ENCODE data around the gene ZNF484.
"Not testable (repeated sequence)": the region's sequence is repeated elsewhere in the genome, so short reads cannot be mapped to it uniquely, and the experiment has no call there.

Gene ZNF484

DNA sequence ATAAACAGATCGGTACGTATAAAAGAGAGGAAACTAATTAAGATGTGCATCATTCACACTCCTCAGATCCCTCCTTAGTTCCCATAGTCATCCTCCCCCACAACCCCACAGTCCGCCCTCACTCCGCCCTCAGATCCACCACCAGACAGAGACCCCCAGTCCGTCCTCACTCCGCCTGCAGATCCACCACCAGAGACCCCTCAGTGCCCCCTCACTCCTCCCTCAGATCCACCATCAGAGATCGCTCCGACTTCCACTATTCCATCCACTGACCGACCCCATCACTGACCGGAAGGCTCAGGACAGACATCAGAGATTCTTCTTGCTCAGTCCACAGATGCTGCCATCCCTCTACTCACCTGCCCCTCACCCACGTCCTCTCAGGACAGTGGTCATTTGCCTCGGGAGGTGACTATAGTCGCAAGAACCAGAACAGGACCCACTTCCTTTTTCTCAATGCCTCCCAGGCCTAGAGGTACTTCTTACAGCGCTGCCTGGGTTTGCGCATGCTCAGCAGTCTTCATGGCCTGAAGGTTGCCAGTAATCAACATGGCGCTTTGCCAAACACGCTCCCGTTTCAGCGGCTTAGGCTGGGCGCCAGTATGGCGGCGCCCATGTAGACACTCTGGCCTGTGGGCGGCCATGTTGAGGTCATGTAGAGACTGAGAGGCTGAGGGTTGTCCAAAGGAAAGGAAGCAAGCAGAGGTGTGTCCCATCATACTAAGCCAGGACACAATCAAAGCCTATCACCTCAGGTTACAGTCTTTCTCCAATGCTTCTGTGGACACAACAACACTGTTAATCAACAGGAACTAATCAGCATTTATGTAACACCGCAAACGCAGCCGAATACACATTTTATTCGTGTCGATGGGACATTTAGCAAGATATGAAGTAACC, at the start of gene ZNF484:
Gene ZNF484 (minus strand): TSS at position 508 of the 900 bp plus-strand sequence. CDS start 3,009 bp downstream, outside the sequence.
- peak; percentile 93 for DNase-seq (ENCODE audit: low read depth)

DNA sequence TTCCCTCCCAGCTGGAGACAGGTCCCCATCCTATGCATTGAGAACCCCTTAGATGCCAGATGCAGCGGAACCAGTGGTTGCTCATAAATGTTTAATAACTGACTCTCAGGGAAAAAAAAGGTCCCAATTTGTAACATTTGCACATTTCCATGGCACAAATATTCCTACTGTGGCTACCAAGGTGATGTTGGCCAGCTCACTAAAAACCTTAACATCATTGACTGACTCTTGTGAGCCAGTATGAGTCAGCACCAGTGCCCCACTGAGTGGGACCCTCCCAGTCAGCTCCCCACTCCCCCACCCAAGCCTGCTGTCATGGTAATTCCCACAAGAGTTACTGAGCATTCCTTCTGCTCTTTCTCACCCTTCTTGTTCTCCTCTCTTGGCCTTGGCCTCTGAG, 42.6 kb upstream of the ZNF484 start:
- DNase-seq (ENCODE audit: low read depth): no peak

DNA sequence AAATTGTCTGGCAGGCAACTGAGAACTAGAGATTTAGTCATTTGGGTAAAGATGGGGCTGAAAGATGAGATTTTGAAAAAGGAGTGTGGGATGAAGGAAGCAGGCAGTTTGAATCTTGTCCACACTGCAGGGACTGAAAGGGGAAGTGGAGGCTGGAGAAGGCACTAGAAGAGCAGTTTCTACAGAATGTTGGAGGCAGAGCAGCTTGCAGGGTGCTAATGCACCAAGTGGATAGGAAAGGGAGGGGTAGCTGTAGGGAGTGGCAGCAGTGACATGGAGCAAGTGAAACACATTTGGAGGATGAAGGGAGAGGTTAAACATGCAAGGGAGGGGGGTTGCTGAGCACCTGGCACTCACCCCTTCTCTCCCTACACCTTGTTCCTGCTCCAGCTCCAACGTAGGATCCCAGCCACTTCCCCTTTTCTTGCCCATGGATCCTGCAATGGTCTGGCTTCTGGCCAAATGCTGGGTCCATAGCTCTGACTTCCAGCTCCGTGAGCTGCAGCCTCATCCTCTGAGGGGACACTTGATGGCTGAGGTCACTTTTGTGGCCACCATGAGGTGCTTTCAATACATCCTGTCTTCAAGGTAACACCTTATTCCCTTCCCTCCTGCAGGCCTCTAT, 39.5 kb upstream of the ZNF484 start:
- no peak for DNase-seq (ENCODE audit: low read depth)

DNA sequence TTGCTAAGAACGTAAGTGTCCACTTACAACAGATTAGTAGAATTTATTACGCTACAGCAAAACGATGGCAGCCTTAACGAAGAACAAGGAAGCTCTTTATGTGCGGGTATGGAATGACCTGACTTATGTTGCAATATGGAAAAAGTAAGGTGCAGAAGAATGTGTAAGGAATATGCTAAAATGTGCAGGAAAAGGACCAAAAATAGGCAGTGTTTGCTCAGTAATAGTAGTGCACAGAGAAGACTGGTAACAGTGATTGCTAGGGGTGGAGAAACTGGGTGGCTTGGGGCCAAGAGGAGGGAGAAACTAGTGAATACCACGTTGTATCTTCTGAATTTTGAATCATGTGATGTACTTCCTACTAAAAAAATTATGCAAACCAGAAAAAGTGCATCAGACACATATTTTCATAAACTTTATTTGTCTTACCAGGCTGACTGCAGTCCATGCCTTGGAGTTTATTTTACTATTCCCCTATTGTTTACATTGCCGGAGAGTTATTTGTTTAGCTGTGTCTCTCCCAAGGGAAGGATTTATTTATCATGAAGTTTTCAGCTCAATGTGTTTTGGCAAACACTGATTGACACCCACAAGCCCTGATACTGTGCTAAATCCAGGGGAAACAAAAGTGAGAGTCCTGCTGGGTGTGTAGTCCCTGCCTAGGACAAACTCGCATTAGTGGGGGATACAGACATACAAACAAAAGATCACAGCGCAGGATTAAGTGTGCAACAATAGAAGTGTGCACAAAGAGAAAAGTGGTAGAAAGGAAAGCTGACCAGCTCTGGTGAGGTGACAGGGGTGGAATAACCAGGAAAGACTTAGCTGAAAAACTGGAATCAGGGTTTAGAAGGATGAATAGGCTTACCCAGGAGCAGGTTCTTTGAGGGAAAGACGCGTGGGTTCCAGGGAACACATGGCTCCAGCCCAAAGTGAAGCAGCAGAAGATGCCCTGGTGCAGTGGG, 34.0 kb upstream of the ZNF484 start:
- DNase-seq (ENCODE audit: low read depth): no peak

DNA sequence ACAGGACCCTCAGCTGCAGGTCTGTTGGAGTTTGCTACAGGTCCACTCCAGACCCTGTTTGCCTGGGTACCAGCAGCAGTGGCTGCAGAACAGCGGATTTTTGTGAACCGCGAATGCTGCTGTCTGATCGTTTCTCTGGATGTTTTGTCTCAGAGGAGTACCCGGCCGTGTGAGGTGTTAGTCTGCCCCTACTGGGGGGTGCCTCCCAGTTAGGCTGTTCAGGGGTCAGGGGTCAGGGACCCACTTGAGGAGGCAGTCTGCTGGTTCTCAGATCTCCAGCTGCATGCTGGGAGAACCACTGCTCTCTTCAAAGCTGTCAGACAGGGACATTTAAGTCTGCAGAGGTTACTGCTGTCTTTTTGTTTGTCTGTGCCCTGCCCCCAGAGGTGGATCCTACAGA, 27.3 kb upstream of the ZNF484 start:
- DNase-seq (ENCODE audit: low read depth): not testable (repeated sequence)

DNA sequence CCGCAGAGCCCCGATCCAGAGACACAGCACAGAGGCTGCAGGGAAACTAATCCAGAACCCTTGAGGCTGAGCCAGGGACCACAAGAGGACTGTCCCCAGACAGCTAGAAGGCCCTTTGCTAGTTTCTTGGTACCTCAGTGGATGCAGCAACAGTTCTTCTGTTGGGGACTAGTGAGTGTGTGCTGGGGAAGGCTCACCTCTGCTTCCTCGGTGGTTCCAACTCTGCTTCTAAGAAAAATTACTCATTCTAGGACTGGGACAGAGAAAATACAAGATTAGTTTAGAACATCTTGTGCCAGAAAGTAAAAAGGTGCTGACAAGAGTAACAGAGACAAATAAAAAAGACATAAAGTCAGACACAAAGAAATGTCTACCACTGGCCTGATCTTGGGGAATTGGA, 19.5 kb upstream of the ZNF484 start:
- DNase-seq (ENCODE audit: low read depth): no peak

DNA sequence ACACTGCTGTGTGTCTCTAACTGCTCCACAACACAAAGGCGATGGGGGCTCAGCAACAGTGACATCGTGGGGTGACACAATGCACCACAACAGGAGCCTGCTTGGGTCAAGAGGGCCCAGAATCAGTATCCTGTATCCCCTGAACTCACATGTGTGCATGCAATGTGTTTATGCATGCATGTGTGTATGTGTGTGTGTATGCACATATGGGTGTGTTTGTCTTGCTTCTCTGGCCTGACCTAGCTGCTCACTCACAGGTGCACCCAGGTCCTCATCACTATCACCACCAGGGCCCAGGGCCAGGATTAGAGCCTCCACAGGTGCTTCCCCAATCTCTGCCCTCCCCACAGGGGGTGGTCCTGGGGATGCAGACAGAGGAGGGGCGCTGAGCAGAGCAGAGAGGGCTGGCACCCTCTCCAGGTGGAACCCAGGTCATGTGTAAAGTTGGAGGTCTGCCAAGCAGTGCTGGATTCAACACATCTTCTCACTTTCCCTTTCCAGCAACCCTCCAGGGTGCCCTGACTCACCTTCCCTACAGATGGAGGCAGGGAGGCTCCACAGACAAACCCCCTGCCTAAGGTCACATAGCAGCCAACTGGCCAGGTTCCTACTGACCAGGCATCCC, 18.1 kb upstream of the ZNF484 start:
- no peak for DNase-seq (ENCODE audit: low read depth)

DNA sequence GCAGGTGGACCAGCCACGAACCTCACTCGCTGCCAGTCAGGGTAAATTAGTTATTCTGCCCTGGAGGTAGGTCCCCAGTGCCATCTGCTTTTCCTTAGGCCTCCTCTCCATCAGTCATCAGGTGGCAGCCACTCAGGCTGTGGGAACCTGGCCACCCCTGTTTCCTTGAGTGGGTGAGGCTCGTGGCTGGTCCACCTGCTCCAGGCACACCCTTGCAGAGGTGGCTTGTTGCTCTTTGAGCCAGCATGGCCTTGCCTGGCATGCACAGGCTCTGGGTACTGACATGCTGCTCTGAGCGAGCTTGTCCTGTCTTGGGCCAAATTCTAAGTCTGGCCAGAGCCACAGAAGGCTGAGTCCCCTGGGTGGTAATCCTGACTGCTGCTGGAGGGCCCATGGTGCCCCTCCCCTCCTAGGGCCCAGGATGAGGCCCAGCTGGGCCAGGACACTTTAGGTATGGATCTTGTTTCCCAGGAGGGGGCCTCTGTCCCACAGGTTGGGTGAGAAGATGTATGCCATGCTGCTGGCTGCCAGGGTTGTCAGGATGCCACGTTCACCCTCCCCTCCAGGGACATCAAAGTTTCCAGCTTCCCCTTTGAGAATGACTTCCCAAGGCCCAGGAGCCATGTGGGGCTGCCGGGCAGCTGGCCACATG, 17.0 kb upstream of the ZNF484 start:
- no peak for DNase-seq (ENCODE audit: low read depth)

DNA sequence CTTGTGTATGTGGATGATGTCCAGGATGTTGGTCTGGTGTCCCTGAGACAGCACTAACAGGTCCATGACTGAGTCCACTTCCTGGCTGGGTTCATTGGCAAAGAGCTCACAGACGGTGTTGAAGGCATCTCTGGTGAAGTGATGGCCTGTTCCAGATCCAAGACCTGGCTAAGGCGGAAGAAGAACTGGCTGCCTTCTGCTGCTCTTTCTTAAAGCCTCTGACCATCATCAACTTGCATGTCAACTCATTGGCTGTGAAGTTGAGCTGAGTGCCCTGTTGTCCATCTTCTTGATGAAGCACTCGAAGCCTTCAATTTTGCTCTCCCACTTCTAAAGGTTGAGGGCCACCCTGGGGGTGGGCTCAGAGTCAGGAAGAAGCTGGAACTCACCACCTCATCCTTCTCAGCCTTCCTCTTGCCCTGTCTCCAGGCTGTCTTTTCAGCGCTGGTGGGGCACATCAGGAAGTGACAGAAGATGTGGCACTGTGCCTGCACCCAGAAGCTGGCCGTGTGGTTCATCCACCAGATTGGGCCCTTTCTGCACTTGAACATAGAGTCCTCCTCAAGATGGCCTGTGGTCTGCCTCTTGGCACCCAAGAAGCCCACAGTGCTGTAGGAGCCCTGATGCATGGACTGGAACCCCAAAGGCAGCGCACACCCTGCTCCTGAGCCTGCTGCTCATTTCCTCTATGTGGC, 16.2 kb upstream of the ZNF484 start:
- not testable (repeated sequence) for DNase-seq (ENCODE audit: low read depth)

DNA sequence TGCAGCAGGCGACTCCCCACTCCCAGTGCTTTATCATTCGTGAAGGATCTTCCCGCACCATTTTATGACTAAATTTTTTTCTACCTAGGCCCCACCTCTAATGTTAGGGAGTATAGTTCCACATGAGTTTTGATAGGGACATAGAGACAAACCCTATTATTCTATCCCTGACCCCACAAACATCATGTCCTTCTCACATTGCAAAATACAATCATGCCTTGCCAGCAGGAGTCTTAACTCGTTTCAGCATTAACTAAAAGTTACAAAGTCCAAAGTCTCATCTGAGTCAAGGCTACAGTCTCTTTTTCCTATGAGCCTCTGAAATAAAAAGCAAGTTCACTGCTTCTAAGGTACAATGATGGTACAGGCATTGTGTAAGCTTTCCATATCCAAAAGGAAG, 14.4 kb upstream of the ZNF484 start:
- DNase-seq (ENCODE audit: low read depth): not testable (repeated sequence)

DNA sequence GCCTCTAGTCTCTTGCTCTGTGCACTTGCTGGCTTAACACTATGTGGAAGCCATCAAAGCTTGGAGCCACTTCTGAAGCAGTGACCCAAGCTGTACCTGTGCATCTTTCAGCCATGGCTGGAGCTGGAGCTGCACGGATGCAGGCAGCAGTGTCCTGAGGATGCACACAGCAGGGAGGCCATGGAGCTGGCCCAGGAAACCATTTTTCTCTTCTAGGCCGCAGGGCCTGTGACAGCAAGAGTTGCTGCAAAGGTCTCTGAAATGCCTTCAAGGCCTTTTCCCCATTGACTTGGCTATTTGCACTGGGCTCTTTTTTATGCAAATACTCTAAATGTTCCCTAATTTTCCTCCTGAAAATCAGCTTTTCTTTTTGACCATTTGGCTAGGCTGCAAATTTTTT, 12.9 kb upstream of the ZNF484 start:
- no peak for DNase-seq (ENCODE audit: low read depth)

DNA sequence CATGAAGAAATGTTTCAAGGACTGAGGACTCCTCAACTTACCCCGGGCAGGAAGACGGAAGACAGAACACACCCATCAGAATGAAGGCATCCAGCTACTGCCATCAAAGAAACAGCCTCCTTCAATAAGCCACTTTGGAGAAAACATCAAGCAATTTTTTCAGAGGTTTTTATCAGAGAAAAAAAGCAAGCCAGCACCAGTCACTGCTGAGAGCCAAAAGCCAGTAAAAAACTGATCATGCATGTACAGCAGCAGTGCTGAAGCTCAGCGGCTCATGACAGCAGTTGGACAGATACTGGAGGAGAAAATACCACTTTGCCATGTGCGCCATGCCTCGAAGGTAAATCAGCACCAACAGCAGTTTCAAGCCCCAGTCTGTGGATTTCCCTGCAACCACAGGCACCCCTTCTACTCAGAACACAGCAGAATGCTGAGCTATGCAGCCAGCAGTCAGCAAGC, 10.1 kb upstream of the ZNF484 start:
- no peak for DNase-seq (ENCODE audit: low read depth)

DNA sequence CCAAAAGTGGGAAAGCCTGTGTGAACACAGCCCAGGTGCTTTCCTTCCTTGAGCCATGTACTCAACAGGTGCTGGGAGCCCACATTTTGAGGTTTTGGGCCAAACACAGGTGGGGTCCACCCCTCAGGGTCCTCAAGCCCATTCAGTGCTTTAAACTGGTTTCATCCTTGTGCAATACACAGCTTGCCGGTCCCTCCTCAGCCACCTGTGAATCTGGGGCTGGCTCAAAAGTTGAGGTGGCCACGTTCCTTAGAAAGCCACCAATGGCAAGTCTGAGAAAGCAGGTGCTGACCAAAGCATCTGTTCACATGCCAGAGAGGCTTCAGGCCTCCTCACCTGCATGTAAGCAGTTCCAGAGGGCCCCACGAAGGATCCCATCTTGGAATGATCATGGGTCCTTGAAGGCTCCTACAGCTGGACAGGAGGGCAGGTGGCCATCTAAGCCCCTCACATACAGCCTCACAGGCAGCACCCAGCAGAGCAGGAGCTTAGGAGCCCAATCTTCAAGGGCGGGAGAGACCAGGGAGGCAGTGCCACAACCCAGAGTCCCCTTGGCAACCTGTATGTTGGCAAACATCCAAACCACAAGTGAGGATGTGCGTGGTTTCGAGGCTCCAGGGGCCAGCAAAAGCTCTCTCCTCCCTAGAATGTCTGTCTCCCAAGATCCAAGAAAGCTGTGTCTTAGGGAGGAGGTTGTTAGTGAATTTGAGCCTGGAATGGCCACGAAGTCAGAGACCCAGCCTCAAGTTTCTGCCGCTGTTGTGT, 9.2 kb upstream of the ZNF484 start:
- DNase-seq (ENCODE audit: low read depth): peak; percentile 34

DNA sequence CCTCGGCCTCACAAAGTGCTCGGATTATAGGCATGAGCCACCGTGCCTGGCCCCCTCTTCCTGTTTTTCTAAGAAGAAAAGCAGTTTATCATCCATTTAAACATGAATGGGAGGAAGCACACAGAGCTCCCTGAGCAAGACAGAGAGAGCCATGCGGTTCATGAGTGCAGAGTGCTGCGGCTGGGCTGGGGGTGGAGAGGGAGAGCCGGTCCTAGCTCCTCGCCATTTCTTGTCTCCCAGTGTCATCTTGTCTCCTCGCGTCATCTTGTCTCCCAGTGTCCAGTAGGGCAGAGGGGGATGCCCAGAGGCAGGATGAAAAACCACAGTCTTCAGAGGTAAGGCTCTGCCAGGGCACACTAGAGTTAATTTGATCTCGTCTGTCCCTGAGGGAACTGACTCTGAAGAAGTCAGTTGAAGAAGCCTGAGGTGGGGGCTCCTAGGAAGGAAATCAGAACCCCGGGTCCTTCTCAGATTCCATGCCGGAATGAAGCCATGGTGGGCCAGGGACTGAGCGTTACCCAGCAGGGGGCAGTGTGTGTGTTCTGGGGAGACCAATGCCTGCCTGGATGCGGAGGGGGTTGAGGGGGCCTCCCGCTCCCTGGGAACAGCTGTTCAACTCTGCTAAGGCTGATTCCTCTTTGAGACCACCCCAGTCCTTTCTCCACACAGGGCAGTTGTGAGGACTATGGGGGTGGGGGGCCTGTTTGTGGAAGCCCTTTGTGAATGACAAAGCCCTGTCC, 6.0 kb upstream of the ZNF484 start:
- DNase-seq (ENCODE audit: low read depth): not testable (repeated sequence)

DNA sequence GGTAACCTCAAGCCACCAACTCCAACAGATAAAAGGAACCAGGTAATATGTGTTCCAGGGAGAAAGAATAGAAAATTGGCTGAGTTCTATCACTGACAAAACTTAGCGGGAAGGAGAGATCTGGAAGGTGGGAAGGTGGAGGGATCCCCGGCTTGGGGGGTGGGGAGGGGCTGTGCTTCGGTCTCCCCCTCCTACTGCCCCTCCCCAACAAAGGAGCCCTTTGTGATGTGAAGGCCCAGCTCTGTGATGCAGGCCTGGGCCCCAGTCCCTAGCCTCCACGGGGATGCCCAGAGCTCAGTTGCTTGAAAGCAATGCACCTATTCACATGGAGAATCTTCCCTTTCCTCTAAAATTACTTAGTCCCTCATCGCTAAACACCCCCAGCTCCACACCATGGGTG, 4.4 kb upstream of the ZNF484 start:
- no peak for DNase-seq (ENCODE audit: low read depth)

DNA sequence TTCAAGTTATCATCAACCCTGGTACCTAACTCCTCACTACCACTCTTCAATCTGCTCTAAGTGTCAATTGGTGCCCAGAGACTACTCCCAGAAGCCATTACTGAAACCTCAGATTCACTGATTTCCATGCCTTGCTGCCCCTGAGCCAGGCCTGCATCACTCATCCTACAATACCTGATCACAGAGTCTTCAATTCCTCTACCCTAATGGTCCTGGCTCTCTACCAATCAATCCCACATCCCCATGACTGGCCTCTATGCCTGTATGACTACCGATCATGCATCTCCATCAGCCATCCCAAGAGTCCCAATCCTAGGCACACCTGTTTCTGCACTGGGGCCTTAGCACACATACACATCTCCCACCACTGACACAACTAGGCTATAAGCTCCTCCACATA, 2.5 kb downstream of the ZNF484 start:
- DNase-seq (ENCODE audit: low read depth): no peak

DNA sequence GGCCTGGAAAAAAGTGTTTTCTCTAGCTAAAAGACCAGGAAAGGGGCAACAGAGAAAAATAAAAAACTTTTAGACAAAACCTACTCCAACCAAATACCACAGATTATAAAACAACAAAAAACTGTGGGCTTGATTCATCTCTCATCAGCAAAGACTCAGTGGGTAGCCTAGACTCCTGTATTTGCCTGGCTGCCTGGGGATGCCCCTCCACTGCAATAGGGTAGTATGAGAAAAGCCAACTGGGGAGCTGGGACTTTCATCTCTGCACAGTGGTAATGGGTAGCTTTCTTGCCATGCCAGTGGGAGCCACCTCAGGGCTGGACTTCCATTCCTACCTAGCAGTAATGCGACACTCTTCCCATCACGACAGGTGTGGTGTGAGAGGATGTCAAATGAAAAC, 7.5 kb downstream of the ZNF484 start:
- DNase-seq (ENCODE audit: low read depth): no peak

DNA sequence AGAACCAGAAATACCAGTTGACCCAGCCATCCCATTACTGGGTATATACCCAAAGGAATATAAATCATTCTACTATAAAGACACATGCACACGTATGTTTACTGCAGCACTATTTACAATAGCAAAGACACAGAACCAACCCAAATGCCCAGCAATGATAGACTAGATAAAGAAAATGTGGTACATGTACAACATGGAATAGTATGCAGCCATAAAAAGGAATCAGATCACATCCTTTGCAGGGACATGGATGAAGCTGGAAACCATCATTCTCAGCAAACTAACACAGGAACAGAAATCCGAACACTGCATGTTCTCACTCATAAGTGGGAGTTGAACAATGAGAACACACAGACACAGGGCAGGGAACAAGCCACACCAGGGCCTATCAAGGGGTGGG, 11.2 kb downstream of the ZNF484 start:
- not testable (repeated sequence) for DNase-seq (ENCODE audit: low read depth)

DNA sequence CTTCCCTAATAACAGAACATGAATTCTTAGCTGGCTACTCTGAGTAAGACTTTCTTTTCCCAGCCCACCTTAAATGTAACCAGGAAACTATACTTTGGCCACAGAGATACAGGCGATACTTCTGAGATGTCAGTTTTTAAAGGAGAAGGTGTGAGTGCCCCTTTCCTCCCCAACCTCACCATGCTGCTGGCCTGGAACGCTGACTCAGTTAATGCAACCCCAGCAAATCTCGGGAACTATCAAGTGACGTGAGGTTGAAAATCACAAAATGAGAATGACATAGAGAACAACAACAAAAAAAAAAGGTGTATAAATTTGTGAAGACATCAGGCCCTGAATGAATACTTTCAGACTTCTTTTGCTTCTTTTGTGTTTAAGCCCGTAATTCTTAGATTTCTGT, 13.7 kb downstream of the ZNF484 start:
- no peak for DNase-seq (ENCODE audit: low read depth)
